ENCODE data around the gene SNX19.

SNX19 gene

GRCh38 chr11:130916238-130916855 is at the start of gene SNX19:
TSS of gene SNX19 (minus strand) at chr11:130916479. CDS start at chr11:130915939, 540 bp downstream.
- Histone ChIP-seq H3K4me1 (ENCODE audit: insufficient read depth, poor library complexity, severe bottlenecking) (no peaks in the 10 kb centered on the region), H3K27ac (ENCODE audit: poor library complexity, severe bottlenecking) (no peak within 1 kb of the TSS), H3K36me3 (ENCODE audit: low read depth) (peaks cover 33% of the 10 kb centered on the region), H3K4me3 (ENCODE audit: severe bottlenecking) (peak within 1 kb of the TSS; percentile 76), H3K27me3 (ENCODE audit: insufficient read depth, poor library complexity, severe bottlenecking) (no peaks in the 10 kb centered on the region), H3K9me3 (ENCODE audit: severe bottlenecking) (no peaks in the 10 kb centered on the region)
- ATAC-seq (ENCODE audit: low read depth): peak; percentile 99
- DNase-seq (ENCODE audit: low spot score): peak; percentile 81
- peak; percentile 98 for TF ChIP-seq CTCF (IDR thresholded peaks at IDR 0.05; ENCODE audit: poor library complexity, severe bottlenecking)

- no peak for DNase-seq (ENCODE audit: low spot score)
- no peak overlapping the region for H3K27ac ChIP-seq (ENCODE audit: poor library complexity, severe bottlenecking)
- peaks cover 2% of the 10 kb centered on the region for H3K9me3 ChIP-seq (ENCODE audit: severe bottlenecking)
- TF ChIP-seq CTCF (IDR thresholded peaks at IDR 0.05; ENCODE audit: poor library complexity, severe bottlenecking): no peak
- no peak for ATAC-seq (ENCODE audit: low read depth)
- no peaks in the 10 kb centered on the region for H3K36me3 ChIP-seq (ENCODE audit: low read depth)
- no peak overlapping the region for H3K4me3 ChIP-seq (ENCODE audit: severe bottlenecking)
- peaks cover 9% of the 10 kb centered on the region for H3K27me3 ChIP-seq (ENCODE audit: insufficient read depth, poor library complexity, severe bottlenecking)
- H3K4me1 ChIP-seq (ENCODE audit: insufficient read depth, poor library complexity, severe bottlenecking): no peaks in the 10 kb centered on the region
Measured at GRCh38 chr11:130964058-130964792, 47.9 kb upstream of the SNX19 start.

GRCh38 chr11:130947889-130948288 is 31.6 kb upstream of the SNX19 start:
- Histone ChIP-seq H3K4me1 (ENCODE audit: insufficient read depth, poor library complexity, severe bottlenecking) (peaks cover 18% of the 10 kb centered on the region), H3K36me3 (ENCODE audit: low read depth) (no peaks in the 10 kb centered on the region), H3K27ac (ENCODE audit: poor library complexity, severe bottlenecking) (peak overlapping the region; percentile 38), H3K4me3 (ENCODE audit: severe bottlenecking) (no peak overlapping the region), H3K27me3 (ENCODE audit: insufficient read depth, poor library complexity, severe bottlenecking) (no peaks in the 10 kb centered on the region), H3K9me3 (ENCODE audit: severe bottlenecking) (no peaks in the 10 kb centered on the region)
- DNase-seq (ENCODE audit: low spot score) (no peak), ATAC-seq (ENCODE audit: low read depth) (peak; percentile 54)
- no peak for TF ChIP-seq CTCF (IDR thresholded peaks at IDR 0.05; ENCODE audit: poor library complexity, severe bottlenecking)

GRCh38 chr11:130947481-130947880 is 31.2 kb upstream of the SNX19 start:
- ATAC-seq (ENCODE audit: low read depth) (peak; percentile 85), DNase-seq (ENCODE audit: low spot score) (no peak)
- Histone ChIP-seq H3K9me3 (ENCODE audit: severe bottlenecking) (no peaks in the 10 kb centered on the region), H3K4me3 (ENCODE audit: severe bottlenecking) (no peak overlapping the region), H3K36me3 (ENCODE audit: low read depth) (no peaks in the 10 kb centered on the region), H3K4me1 (ENCODE audit: insufficient read depth, poor library complexity, severe bottlenecking) (peaks cover 18% of the 10 kb centered on the region), H3K27me3 (ENCODE audit: insufficient read depth, poor library complexity, severe bottlenecking) (no peaks in the 10 kb centered on the region), H3K27ac (ENCODE audit: poor library complexity, severe bottlenecking) (peak overlapping the region; percentile 38)
- no peak for TF ChIP-seq CTCF (IDR thresholded peaks at IDR 0.05; ENCODE audit: poor library complexity, severe bottlenecking)

- DNase-seq (ENCODE audit: low spot score): no peak
- peak overlapping the region; percentile 38 for H3K27ac ChIP-seq (ENCODE audit: poor library complexity, severe bottlenecking)
Measured at GRCh38 chr11:130947058-130947457, 30.8 kb upstream of the SNX19 start.

More at GRCh38 chr11:130947058-130947457, 30.8 kb upstream of the SNX19 start:
- Histone ChIP-seq H3K27me3 (ENCODE audit: insufficient read depth, poor library complexity, severe bottlenecking) (no peaks in the 10 kb centered on the region), H3K36me3 (ENCODE audit: low read depth) (no peaks in the 10 kb centered on the region), H3K4me3 (ENCODE audit: severe bottlenecking) (no peak overlapping the region), H3K9me3 (ENCODE audit: severe bottlenecking) (no peaks in the 10 kb centered on the region), H3K4me1 (ENCODE audit: insufficient read depth, poor library complexity, severe bottlenecking) (peaks cover 18% of the 10 kb centered on the region)
- ATAC-seq (ENCODE audit: low read depth): no peak
- no peak for TF ChIP-seq CTCF (IDR thresholded peaks at IDR 0.05; ENCODE audit: poor library complexity, severe bottlenecking)

All from RWPE2 (cell line).